ENCODE measurements around the gene SYT12.

SYT12 gene

GRCh38 chr11:67029146-67029545 is 6.2 kb downstream of the SYT12 start:
- DNase-seq = no peak

DNA sequence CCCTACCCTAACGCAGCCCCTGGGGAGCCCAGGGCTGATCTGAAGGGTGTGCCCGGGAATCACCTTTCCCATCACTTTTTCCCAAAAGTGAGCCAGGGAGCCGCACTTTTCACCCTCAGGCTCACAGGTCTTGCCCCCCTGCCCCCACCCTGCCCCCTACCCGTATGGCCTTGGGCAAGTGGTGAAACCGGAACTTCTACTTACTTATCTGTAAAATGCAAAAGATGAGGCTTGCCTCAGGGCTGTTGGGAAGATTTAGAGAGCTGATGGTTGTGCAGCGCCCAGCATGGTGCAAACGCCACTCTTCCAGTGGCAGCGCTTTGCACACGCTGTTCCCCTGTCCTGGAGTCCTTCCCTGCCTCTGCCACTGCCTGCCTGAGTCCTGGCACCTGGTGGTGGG is 8.0 kb downstream of the SYT12 start:
- no peak for DNase-seq

GRCh38 chr11:67031791-67032561 is 9.0 kb downstream of the SYT12 start:
- peak; percentile 61 for DNase-seq

DNA sequence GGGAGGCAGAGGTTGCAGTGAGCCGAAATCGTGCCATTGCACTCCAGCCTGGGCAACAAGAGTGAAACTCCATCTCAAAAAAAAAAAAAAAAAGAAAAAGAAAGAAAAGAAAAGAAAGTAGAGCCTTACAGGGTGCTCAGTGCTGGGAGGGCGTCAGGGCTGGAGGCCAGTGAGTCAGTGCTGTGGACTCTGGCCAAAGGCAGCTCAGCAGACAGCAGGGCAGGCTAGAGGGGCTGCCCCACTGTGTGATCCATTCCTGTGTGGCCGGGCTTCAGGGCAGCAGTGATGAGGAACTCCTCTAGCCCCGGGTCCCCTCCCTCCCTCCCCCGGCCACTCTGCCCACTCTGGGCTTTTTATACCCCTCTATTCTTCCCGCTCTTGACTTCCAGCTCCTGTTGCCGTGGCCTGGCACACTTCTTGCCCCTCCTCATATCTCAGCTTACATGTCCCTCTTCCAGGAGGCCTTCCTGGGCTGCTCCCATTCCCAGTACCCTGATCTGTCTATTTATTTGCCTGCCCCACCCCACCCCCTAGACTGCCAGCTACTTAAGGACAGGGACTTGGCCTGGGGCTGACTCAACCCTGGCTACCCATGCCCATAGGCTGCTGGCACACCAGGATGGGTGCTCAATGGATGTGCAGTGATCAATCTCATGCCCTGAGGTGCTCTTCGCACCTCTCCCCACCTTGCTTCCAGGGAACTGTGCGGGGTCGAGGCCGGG is 10.1 kb downstream of the SYT12 start:
- DNase-seq = peak; percentile 88

DNA sequence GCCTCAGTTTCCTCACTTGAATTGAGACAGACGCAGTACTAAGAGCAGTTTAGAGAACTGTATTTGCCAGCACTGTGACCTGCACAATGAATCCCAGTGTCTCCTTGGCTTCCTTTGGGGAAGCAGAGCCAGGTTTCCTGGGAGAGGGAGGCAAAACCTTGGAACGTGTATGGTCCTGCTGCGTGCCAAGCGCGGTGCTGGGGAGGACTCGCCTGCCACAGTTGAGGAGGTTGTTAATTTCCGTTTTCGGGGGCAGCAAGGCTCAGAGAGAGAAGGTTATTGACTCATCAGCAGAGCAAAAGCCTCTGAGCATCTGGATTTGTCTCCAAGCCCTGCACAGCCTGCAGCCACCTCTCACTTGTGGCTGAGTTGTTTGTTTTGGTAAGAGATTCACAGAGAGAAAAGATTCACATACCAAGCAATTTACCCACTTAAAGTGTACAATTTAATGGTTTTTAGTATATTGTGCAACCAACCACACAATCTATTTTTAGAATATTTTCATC is 10.8 kb downstream of the SYT12 start:
- peak; percentile 96 for DNase-seq

- DNase-seq = no peak
Observed at GRCh38 chr11:67034350-67034749, 11.4 kb downstream of the SYT12 start.

- DNase-seq = no peak
Observed at GRCh38 chr11:67040147-67040546, 17.2 kb downstream of the SYT12 start.

DNA sequence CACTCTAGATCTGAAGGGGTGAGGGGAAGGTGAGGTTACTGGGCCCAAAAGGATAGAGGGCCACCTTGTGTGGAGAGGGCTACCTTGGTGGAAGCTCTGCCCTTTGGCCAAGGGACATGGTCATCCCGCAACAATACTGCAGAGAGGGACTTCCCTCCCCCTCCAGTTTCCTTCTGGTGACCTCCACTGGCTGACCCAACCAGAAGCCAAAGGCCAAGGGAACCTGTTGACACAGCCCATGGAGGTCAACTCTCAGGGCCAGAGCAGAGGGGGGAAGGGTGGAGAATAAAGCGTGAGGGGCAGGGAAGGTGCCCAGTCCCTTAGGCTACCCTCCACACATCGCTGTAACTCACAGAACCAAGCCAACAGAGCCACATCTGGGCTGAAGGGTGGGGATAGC is 18.7 kb downstream of the SYT12 start:
- DNase-seq = no peak

DNA sequence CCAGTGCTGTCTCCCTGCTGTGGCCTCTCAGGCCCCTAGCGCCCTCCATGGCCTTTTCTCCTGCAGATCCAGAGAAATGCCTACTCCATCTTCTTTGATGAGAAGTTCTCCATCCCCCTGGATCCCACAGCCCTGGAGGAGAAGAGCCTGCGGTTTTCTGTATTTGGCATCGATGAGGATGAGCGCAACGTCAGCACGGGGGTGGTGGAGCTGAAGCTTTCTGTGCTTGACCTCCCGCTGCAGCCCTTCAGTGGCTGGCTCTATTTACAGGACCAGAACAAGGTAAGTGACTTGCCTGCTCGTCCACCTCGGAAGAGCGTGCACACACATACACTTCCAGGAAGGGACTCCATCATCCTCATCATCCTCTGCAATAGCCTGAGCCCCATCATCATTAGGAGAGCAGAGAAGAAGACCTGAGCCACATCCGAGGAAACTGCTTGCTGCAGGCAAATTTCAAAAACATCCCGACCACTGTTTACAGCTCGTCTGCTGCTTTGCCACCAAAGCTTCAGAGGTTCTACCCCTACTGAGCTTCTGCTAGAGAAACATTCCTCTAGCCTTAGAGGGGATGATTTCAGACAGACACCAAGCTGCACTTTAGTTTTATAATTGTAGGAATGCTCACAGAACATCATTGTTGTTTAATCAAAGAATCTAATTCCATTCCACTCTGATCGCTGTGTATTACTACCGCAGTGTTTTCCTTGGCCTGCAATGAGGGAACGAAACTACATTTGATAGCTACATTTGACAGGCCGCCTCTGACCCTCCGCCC is 20.8 kb downstream of the SYT12 start:
- no peak for DNase-seq

- DNase-seq = no peak
Observed at GRCh38 chr11:67044496-67044895, 21.6 kb downstream of the SYT12 start.

DNA sequence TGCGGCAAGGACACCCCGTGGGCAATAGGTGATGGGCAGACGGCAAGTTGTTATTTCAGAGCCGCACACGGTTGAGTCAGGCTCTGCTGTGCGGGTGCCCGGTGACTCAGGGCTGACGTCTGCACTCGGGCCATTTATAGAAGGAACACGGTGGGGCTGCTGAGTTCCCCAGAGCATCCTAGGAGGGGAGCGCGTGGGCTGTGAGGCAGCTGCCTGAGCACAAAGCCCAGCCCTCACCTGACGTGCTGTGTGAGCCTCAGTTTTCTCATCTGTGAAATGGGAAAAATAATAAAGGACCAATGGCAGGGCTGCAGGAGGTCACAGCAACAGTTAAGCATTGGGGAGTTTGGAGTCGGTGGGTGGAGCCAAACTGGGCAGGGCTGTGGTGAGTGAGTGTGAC is 22.4 kb downstream of the SYT12 start:
- peak; percentile 69 for DNase-seq

DNA sequence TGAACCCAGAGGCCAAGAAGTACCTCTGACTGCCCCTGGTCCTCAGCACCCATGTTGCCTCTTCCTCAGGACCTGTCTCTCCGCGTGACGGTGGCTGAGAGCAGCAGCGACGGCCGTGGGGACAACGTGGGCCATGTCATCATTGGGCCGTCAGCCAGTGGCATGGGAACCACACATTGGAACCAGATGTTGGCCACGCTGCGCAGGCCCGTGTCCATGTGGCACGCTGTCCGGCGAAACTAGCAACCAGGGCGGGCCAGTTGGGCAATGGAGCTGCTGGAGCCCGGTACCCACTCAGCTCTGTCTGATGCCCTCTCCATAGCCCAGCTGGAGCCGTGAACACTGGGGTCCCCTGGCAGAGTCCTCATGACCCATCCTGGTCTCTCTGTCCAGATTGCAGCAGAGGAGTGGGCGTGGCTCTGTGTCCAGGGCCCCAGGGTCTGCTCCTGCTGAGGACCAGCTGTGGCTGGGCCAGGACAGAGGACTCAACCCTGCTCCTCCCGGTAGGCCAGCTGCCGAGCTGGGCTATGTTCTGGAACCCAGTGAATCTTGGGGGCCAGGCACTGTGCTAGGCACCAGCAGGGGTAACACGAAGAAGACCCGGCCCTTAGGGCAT is 25.7 kb downstream of the SYT12 start:
- no peak for DNase-seq

- no peak for DNase-seq
Observed at GRCh38 chr11:67050139-67050538, 27.2 kb downstream of the SYT12 start.

DNA sequence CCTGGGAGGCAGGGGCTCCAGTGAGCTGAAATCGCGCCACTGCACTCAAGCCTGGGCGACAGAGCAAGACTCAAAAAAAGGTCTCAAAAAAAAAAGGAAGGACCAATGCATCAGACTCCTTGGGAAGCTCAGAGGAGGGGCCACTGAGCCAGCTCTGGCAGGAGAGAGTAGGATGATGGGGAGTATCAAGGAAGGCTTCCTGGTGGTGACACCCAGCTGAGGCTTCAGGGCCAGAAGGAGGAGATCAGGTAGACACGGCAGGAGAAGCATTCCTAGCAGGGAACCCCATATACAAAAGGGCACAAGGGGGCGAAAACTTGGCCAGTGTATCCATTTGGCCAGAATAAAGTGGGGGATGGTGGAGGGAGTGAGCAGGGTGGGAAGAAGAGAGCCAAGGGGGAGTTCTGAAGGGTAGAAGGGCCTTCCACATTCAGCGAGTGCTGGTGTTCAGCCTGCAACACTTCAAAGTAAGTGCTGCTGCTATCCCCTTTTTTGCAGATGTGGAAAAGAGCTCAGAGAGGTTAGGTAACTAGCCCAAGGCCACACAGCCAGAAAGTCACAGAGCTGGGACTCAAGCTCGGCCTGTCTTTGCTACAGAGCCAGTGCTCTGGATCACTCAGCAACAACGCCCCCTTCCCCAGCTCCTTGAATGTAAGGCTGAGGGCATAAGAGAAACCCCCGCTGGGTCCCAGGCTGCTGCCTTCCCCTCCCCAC is 28.4 kb downstream of the SYT12 start:
- no peak for DNase-seq

DNA sequence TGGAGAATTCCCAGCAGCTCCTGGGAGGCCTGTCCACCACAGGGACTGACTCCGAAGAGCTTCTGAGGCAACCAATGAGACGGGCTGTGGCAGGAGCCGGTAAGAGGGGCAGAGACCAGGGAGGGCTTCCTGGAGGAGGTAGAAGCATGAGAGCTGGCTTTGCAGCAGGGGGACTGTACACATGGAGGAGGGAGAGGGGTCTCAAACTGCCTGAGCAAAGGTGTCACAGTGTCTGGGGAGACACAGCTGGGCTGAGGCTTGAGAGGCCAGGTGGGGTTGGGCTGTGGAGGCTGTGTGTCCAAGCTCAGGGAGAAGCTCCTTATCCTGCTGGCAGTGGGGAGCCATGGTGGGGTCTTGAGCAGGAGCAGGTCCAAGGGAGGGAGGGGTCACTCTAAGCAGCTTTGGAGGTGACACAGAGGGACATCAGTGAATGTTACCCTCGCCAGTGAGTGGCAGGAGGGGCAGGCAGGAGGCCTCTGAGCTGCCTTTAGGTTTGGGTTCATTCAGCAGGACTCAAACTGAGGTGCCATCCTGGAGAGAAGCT is 29.1 kb downstream of the SYT12 start:
- no peak for DNase-seq

- no peak for DNase-seq
Observed at GRCh38 chr11:67052891-67053290, 30.0 kb downstream of the SYT12 start.

DNA sequence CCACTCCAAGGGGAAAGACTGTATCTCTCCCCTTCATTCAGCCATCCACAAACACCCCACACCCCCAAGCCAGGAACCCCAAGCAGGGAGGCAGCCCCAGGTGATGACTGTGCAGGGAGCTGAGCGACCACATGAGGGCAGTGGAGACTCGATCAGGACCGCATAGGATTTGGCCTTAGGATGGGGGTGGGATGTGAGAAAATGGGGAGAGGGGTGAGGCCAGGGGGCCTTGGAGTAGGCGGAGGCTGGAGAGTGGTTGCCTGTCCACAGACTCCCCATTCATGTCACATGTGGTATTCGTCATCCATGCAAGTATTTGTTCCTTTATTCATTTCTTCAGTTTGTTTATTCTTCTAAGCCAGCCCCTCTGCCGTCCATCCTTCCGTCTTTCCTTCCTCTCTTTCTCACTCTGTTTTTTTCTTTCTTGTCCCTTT is 31.0 kb downstream of the SYT12 start:
- DNase-seq = peak; percentile 37

DNA sequence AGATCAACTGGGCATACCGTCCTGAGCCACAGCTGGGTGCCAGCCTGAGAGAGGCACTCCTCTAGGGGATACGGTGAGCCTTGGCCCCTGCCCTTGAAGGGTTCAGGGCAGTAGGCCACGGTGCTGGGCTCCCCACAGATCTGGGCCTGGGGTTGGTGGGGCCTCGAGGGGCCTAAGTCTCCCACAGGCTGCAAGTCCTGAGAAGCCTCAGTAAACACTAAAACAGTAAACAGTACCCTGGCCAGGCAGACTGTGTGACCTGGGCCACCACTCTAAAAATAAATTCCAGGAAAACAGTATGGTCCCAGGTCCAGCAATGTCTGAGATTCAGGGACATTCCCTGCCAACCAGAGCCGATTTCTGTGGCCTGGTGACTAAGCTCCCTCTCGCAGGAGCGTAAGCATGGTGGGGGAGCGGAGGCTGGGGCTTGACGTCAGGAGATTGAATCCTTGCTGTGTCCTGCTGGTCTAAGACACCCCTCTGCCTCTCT is 31.5 kb downstream of the SYT12 start:
- peak; percentile 60 for DNase-seq

DNA sequence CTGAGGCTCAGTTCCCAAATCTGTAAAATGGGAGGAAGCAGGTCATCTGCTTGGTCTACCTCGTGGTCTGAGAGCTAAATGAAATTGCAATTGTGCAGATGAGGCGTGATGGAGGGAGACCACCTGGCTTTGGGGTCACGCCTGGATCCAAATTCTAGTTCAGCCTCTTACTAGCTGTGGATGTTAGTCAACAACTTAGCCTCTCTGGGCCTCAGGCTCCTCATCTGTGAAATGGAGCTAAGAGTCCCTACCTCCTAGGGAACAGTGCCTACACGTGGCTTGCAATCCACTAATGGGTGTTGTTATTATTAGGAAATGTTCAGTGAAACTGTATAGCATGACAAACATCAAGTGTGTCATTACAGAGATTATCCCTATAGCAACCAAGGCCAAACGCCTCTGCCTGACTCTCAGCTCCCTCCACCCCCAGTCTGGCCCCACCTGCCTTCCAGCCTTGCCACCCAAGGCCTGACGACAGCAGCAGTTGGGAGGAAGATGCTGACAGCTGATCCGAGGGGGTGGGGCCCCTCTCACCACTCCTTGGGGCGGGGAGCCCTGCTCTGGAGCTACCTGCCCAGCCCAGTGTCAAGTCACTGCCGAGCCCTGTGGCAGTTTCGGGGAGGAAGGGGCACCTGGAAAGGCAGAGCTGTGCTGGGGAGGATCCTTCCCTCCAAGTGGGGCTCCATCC is 32.0 kb downstream of the SYT12 start:
- DNase-seq = peak; percentile 30

GRCh38 chr11:67055812-67056211 is 32.9 kb downstream of the SYT12 start:
- no peak for DNase-seq
